Transverse colon (tissue), 3 donors: ENCODE measurements around the gene TUT1.
A peak's percentile ranks its signal among the peaks of the same experiment; 100 is the strongest.

Source experiments
- CTCF ChIP-seq, 5 experiments: fragments of 200-600 bp in 3 of 5; fragments of 450-650 bp in 2 of 5; sonication (generic) in 3 of 5; IDR thresholded peaks; 1 replicate in 2 of 5; 2 replicates in 3 of 5; pipeline ENCODE4 v1.5.1; 2016 to 2017; ENCODE audit warnings: antibody characterized with exemption in 5 of 5, inconsistent platforms in 3 of 5, mild to moderate bottlenecking in 2 of 5, moderate library complexity in 1 of 5
- POLR2A ChIP-seq: fragments of 450-650 bp; IDR thresholded peaks from one replicate; pipeline ENCODE4 v1.6.1; 2016; ENCODE audit warnings: antibody characterized with exemption, mild to moderate bottlenecking, moderate library complexity

- TF ChIP-seq CTCF (IDR thresholded peaks at IDR 0.05) = no peak
- peak; percentile 92 for TF ChIP-seq POLR2A
These were observed 44.9 kb downstream of the TUT1 start, which contains the start of gene AHNAK for GRCh38 chr11:62546244-62546928.
